ENCODE results near the gene GTPBP1. TPM values are rescaled to one million over a fixed set of nuclear protein-coding genes. Genes with fewer than 3 reads are reported as not detected.

Gene GTPBP1
- total and polyA plus RNA-seq, 2 of the 13 experiments (the other 11 are each of a cell fraction or from before 2014, with no cell fraction given), result 22.3 to 27.0 TPM

DNA sequence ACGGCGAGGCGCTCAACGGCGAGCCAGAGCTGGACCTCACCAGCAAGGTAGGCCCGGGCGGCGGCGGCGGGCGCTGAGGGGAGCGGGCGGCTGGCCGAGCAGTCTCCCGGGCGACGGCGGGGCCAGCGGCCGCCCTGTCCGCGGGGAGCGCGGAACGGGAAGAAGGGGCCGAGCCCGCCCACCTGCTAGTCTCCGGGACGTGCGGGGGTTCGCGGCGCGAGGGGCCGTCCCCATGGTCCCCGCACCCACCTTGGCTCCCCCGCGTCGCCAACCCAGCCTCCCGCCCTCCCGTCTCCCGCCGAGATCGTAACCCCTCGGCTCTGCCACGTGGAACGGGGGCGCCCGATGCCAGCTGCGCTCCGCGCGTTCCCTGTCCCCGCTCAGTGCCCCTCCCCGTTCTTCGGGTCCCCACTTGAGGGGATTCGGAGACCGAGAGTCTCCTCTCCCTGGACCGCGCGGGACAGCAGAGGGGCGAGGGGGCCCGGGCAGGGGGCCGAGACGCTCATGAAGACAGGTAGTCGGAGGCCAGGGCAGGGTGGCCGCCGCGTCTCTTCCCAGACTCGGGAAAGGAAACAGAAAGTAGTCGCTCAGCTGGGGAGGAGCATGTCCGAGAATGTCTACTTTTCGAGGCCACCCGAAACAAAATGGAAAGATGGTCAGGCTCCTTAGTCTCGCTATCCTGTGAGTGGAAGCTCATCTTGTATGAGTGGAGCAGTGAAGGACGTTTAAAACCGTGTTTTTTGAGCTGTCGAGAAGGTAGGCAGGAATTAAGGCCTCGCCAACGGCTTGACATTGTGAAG lies 557 bp downstream of the GTPBP1 start (continued):
- TF ChIP-seq ZNF160 (CRISPR knock-in tag; IDR thresholded peaks at IDR 0.05), result no peak
- TF ChIP-seq, protein P1, sequence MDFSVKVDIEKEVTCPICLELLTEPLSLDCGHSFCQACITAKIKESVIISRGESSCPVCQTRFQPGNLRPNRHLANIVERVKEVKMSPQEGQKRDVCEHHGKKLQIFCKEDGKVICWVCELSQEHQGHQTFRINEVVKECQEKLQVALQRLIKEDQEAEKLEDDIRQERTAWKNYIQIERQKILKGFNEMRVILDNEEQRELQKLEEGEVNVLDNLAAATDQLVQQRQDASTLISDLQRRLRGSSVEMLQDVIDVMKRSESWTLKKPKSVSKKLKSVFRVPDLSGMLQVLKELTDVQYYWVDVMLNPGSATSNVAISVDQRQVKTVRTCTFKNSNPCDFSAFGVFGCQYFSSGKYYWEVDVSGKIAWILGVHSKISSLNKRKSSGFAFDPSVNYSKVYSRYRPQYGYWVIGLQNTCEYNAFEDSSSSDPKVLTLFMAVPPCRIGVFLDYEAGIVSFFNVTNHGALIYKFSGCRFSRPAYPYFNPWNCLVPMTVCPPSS (IDR thresholded peaks at IDR 0.05), result no peak
- no peak for TF ChIP-seq MZF1 (CRISPR knock-in tag; IDR thresholded peaks at IDR 0.05; ENCODE audit: borderline replicate concordance)
- no peak for TF ChIP-seq ESRRA (CRISPR knock-in tag; IDR thresholded peaks at IDR 0.05; ENCODE audit: low read depth)
- TF ChIP-seq MED13 (CRISPR knock-in tag; IDR thresholded peaks at IDR 0.05), result 0 out of 2 replicates have a peak, but pooled peaks have one; percentile 26
- no peak for TF ChIP-seq ZNF263 (CRISPR knock-in tag; IDR thresholded peaks at IDR 0.05)
- no peak for TF ChIP-seq FOXP1 (IDR thresholded peaks at IDR 0.05)
- no peak for TF ChIP-seq FOXP1 (CRISPR knock-in tag; IDR thresholded peaks at IDR 0.05)
- no peak for TF ChIP-seq JDP2 (CRISPR knock-in tag; IDR thresholded peaks at IDR 0.05; ENCODE audit: borderline replicate concordance)
- TF ChIP-seq PAX8 (CRISPR knock-in tag; IDR thresholded peaks at IDR 0.05; ENCODE audit: borderline replicate concordance), result no peak
- TF ChIP-seq ZNF788 (CRISPR knock-in tag; IDR thresholded peaks at IDR 0.05; ENCODE audit: borderline replicate concordance), result no peak
- TF ChIP-seq FOXM1 (CRISPR knock-in tag; IDR thresholded peaks at IDR 0.05), result no peak
- no peak for TF ChIP-seq RFX1 (IDR thresholded peaks at IDR 0.05)
- TF ChIP-seq SRY (CRISPR knock-in tag; IDR thresholded peaks at IDR 0.05), result peak; percentile 32; the same call in 1 of the 2 replicates
- TF ChIP-seq NFKBIZ (CRISPR knock-in tag; IDR thresholded peaks at IDR 0.05), result no peak
- TF ChIP-seq, protein P2, sequence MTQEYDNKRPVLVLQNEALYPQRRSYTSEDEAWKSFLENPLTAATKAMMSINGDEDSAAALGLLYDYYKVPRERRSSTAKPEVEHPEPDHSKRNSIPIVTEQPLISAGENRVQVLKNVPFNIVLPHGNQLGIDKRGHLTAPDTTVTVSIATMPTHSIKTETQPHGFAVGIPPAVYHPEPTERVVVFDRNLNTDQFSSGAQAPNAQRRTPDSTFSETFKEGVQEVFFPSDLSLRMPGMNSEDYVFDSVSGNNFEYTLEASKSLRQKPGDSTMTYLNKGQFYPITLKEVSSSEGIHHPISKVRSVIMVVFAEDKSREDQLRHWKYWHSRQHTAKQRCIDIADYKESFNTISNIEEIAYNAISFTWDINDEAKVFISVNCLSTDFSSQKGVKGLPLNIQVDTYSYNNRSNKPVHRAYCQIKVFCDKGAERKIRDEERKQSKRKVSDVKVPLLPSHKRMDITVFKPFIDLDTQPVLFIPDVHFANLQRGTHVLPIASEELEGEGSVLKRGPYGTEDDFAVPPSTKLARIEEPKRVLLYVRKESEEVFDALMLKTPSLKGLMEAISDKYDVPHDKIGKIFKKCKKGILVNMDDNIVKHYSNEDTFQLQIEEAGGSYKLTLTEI (CRISPR knock-in tag; conservative IDR thresholded peaks at IDR 0.05), result no peak
- no peak for TF ChIP-seq ZNF614 (CRISPR knock-in tag; IDR thresholded peaks at IDR 0.05; ENCODE audit: borderline replicate concordance)
- TF ChIP-seq ZSCAN12 (CRISPR knock-in tag; IDR thresholded peaks at IDR 0.05), result no peak
- TF ChIP-seq PCBP1 (IDR thresholded peaks at IDR 0.05; ENCODE audit: borderline replicate concordance, low read depth, low read length), result no peak
- no peak for TF ChIP-seq ZNF724P (CRISPR knock-in tag; IDR thresholded peaks at IDR 0.05; ENCODE audit: borderline replicate concordance)
- TF ChIP-seq, protein P3, sequence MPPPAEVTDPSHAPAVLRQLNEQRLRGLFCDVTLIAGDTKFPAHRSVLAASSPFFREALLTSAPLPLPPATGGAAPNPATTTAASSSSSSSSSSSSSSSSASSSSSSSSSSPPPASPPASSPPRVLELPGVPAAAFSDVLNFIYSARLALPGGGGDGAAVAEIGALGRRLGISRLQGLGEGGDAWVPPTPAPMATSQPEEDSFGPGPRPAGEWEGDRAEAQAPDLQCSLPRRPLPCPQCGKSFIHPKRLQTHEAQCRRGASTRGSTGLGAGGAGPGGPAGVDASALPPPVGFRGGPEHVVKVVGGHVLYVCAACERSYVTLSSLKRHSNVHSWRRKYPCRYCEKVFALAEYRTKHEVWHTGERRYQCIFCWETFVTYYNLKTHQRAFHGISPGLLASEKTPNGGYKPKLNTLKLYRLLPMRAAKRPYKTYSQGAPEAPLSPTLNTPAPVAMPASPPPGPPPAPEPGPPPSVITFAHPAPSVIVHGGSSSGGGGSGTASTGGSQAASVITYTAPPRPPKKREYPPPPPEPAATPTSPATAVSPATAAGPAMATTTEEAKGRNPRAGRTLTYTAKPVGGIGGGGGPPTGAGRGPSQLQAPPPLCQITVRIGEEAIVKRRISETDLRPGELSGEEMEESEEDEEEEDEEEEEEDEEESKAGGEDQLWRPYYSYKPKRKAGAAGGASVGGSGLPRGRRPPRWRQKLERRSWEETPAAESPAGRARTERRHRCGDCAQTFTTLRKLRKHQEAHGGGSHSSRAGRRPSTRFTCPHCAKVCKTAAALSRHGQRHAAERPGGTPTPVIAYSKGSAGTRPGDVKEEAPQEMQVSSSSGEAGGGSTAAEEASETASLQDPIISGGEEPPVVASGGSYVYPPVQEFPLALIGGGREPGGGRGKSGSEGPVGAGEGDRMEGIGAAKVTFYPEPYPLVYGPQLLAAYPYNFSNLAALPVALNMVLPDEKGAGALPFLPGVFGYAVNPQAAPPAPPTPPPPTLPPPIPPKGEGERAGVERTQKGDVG (CRISPR knock-in tag; IDR thresholded peaks at IDR 0.05; ENCODE audit: borderline replicate concordance), result no peak
- TF ChIP-seq KDM5A (IDR thresholded peaks at IDR 0.05; ENCODE audit: borderline replicate concordance, low read length), result no peak
- no peak for TF ChIP-seq SOX13 (IDR thresholded peaks at IDR 0.05)
- no peak for TF ChIP-seq SOX13 (CRISPR knock-in tag; conservative IDR thresholded peaks at IDR 0.05 in 1 of 2, IDR thresholded peaks at IDR 0.05 in 1 of 2)
- TF ChIP-seq ZNF136 (CRISPR knock-in tag; IDR thresholded peaks at IDR 0.05; ENCODE audit: low read depth), result no peak
- no peak for TF ChIP-seq MTF2 (CRISPR knock-in tag; IDR thresholded peaks at IDR 0.05; ENCODE audit: borderline replicate concordance)
